ENCODE data around the gene SRF.

GRCh38 chr6:43159599-43159998 lies 11.5 kb upstream of the SRF start:
- TF ChIP-seq CTCF (IDR thresholded peaks at IDR 0.05) (no peak), POLR2A (IDR thresholded peaks at IDR 0.05) (no peak)
